ENCODE results near the gene RRP12. TPM values are rescaled to one million over a fixed set of nuclear protein-coding genes. Genes with fewer than 3 reads are reported as not detected.
"Not testable (repeated sequence)": the region's sequence is repeated elsewhere in the genome, so short reads cannot be mapped to it uniquely, and the experiment has no call there.

The RRP12 gene
- total RNA-seq, 1 donor from 2014 or later = 42.1 TPM

GRCh38 chr10:97412891-97413304 lies 11.8 kb upstream of the RRP12 start:
- no peak for DNase-seq (ENCODE audit: low read depth, low spot score)
- Mint-ChIP-seq H3K27me3 (ENCODE audit: low read depth) (no peaks in the 10 kb centered on the region), H3K4me1 (peaks cover 13% of the 10 kb centered on the region), H3K36me3 (ENCODE audit: low read depth) (no peaks in the 10 kb centered on the region), H3K9me3 (no peaks in the 10 kb centered on the region), H3K27ac (ENCODE audit: unreplicated experiment) (no peak overlapping the region), H3K4me3 (no peak overlapping the region)
- TF ChIP-seq, protein P1, sequence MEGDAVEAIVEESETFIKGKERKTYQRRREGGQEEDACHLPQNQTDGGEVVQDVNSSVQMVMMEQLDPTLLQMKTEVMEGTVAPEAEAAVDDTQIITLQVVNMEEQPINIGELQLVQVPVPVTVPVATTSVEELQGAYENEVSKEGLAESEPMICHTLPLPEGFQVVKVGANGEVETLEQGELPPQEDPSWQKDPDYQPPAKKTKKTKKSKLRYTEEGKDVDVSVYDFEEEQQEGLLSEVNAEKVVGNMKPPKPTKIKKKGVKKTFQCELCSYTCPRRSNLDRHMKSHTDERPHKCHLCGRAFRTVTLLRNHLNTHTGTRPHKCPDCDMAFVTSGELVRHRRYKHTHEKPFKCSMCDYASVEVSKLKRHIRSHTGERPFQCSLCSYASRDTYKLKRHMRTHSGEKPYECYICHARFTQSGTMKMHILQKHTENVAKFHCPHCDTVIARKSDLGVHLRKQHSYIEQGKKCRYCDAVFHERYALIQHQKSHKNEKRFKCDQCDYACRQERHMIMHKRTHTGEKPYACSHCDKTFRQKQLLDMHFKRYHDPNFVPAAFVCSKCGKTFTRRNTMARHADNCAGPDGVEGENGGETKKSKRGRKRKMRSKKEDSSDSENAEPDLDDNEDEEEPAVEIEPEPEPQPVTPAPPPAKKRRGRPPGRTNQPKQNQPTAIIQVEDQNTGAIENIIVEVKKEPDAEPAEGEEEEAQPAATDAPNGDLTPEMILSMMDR (conservative IDR thresholded peaks at IDR 0.05) = no peak

GRCh38 chr10:97411406-97411805 lies 10.3 kb upstream of the RRP12 start:
- Mint-ChIP-seq H3K9me3 (no peaks in the 10 kb centered on the region), H3K27ac (ENCODE audit: unreplicated experiment) (no peak overlapping the region), H3K36me3 (ENCODE audit: low read depth) (no peaks in the 10 kb centered on the region), H3K4me3 (no peak overlapping the region), H3K4me1 (peaks cover 17% of the 10 kb centered on the region), H3K27me3 (ENCODE audit: low read depth) (no peaks in the 10 kb centered on the region)
- no peak for DNase-seq (ENCODE audit: low read depth, low spot score)
- TF ChIP-seq, protein P1 (conservative IDR thresholded peaks at IDR 0.05) = no peak

GRCh38 chr10:97408496-97408992 lies 7.4 kb upstream of the RRP12 start:
- TF ChIP-seq, protein P1 (conservative IDR thresholded peaks at IDR 0.05) = no peak
- Mint-ChIP-seq H3K9me3 (no peaks in the 10 kb centered on the region), H3K27me3 (ENCODE audit: low read depth) (no peaks in the 10 kb centered on the region), H3K4me3 (no peak overlapping the region), H3K4me1 (peaks cover 10% of the 10 kb centered on the region), H3K36me3 (ENCODE audit: low read depth) (no peaks in the 10 kb centered on the region), H3K27ac (ENCODE audit: unreplicated experiment) (no peak overlapping the region)
- DNase-seq (ENCODE audit: low read depth, low spot score) = no peak

DNA sequence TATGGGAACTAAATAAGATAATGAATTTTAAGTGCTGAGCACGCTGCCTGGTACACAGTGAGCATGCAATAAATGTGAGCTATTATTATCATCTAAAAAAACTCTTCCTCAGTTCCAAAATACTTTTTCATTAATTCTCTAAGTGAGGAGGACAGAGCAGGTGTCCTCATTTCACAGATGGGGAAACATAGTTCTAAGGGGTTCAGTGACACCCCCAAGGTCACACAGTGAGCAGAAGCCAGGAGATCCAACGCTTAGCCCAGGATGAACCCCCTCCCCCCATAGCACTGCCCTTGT lies 6.8 kb upstream of the RRP12 start:
- TF ChIP-seq, protein P1 (conservative IDR thresholded peaks at IDR 0.05) = no peak
- H3K9me3 Mint-ChIP-seq = no peaks in the 10 kb centered on the region
- H3K4me3 Mint-ChIP-seq = no peak overlapping the region
- no peaks in the 10 kb centered on the region for H3K27me3 Mint-ChIP-seq (ENCODE audit: low read depth)
- H3K4me1 Mint-ChIP-seq = peaks cover 10% of the 10 kb centered on the region
- H3K36me3 Mint-ChIP-seq (ENCODE audit: low read depth) = no peaks in the 10 kb centered on the region
- DNase-seq (ENCODE audit: low read depth, low spot score) = no peak
- H3K27ac Mint-ChIP-seq (ENCODE audit: unreplicated experiment) = no peak overlapping the region

GRCh38 chr10:97407211-97407951 lies 6.2 kb upstream of the RRP12 start:
- Mint-ChIP-seq H3K36me3 (ENCODE audit: low read depth) (no peaks in the 10 kb centered on the region), H3K9me3 (no peaks in the 10 kb centered on the region), H3K27me3 (ENCODE audit: low read depth) (no peaks in the 10 kb centered on the region), H3K27ac (ENCODE audit: unreplicated experiment) (peak overlapping the region; percentile 0), H3K4me1 (peaks cover 10% of the 10 kb centered on the region), H3K4me3 (peak overlapping the region; percentile 35)
- DNase-seq (ENCODE audit: low read depth, low spot score) = peak; percentile 49
- TF ChIP-seq, protein P1 (conservative IDR thresholded peaks at IDR 0.05) = peak; percentile 89

GRCh38 chr10:97406483-97406882 lies 5.3 kb upstream of the RRP12 start:
- not testable (repeated sequence) for H3K36me3 Mint-ChIP-seq (ENCODE audit: low read depth); H3K9me3 Mint-ChIP-seq; H3K27ac Mint-ChIP-seq (ENCODE audit: unreplicated experiment); H3K27me3 Mint-ChIP-seq (ENCODE audit: low read depth); DNase-seq (ENCODE audit: low read depth, low spot score); H3K4me3 Mint-ChIP-seq
- peaks cover 11% of the 10 kb centered on the region for H3K4me1 Mint-ChIP-seq
